HG03342 (cell line): ENCODE measurements around the gene PRRC1.
"Not testable (repeated sequence)": the region's sequence is repeated elsewhere in the genome, so short reads cannot be mapped to it uniquely, and the experiment has no call there.

Source experiments
- ATAC-seq: cut with Tn5 transposase; IDR thresholded peaks from one replicate; pipeline ENCODE4 v1.9.1; 2021; ENCODE audit warnings: mild to moderate bottlenecking, moderate library complexity; ENCODE audit not compliant: unreplicated experiment

The PRRC1 gene

DNA sequence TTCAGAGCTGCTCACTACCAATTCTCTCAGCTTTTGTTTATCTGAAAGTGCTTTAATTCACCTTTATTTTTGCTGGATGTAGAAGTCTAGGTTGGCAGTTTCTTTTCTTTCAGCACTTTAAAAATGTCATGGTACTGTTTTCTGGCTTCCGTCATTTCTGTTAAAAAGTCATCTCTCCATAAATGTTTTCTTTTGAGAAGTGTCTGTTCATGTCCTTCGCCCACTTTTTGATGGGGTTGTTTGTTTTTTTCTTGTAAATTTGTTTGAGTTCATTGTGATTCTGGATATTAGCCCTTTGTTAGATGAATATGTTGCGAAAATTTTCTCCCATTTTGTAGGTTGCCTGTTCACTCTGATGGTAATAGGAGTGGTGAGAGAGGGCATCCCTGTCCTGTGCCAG, 23.1 kb downstream of the PRRC1 start:
- not testable (repeated sequence) for ATAC-seq

DNA sequence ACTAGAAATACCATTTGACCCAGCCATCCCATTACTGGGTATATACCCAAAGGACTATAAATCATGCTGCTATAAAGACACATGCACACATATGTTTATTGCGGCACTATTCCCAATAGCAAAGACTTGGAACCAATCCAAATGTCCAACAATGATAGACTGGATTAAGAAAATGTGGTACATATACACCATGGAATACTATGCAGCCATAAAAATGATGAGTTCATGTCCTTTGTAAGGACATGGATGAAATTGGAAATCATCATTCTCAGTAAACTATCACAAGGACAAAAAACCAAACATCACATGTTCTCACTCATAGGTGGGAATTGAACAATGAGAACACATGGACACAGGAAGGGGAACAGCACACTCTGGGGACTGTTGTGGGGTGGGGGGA, 27.8 kb downstream of the PRRC1 start:
- not testable (repeated sequence) for ATAC-seq

DNA sequence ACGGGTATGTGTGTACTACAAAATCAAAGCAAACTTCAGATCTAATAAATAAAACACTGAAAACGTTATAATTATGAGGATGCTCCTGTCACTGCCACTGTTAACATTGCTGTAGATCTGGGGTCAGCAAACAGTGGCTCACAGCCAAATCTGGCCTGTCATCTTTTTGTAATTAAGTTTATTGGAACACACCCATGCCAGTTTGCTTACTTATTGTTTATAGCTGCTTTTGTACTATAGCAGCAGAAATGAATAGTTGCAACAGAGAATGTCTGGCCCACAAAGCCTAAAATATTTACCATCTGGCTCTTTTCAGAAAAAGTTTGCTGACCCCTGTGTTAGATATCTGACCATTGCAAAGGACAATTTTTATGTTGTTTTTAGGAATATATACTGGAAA, 32.1 kb downstream of the PRRC1 start:
- ATAC-seq: no peak

DNA sequence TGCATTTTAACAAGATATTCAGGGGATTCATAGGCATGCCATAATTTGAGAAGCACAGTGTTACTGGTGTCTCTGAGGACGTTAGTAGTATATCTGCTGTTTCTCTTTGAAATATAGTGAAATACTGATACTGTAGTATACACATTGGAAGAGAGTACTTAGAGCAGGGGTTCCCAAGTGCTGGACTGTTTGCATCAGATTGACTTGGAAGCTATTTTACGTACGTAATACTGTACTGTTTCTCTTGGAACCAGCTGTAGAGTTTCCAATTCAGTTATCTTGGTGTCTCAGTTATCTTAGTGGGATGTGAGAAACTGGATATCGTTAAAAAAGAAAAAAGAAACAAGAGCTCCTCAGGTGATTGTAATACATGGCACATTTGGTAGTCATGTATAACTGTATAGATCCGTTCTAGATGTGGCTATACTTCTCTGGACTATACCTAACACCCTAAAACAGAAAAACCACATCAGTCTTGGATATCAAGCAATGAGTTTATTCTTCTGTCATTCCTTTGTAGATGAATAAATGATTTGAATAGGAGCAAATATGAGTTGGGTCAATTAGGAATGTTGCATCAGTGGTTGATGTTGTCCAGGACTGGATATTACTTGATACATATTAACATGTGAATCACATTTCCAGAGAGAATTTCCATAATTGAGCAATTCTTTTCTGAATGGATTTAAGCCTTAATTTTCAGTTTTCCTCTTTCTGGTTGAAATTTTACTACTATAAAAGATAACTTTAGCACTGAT, 33.4 kb downstream of the PRRC1 start:
- ATAC-seq: no peak

DNA sequence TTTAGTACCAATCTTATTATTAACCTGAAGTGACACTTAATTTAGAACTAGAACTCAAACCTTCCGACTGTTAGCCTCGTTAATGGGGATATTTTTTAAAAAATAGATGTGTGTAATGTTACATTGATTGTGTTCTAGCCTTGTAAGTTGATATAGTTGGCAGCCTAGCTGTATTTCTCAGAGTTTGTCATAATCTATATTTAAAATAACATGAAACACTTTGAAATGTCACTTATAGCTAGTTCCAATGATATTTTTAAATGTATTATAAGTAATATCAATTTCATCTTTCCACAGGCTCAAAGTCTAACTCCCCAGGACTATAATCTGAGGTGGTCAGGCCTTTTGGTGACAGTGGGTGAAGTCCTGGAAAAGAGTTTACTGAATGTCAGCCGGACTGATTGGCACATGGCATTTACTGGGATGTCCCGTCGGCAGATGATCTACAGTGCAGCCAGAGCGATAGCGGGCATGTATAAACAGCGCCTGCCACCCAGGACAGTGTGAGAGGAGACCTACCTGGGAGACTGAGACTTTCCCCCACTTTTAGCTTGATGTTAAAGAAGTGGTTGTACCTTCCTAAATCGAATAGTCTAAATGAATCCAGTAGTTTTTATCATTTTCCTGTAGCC, 34.1 kb downstream of the PRRC1 start:
- no peak for ATAC-seq

DNA sequence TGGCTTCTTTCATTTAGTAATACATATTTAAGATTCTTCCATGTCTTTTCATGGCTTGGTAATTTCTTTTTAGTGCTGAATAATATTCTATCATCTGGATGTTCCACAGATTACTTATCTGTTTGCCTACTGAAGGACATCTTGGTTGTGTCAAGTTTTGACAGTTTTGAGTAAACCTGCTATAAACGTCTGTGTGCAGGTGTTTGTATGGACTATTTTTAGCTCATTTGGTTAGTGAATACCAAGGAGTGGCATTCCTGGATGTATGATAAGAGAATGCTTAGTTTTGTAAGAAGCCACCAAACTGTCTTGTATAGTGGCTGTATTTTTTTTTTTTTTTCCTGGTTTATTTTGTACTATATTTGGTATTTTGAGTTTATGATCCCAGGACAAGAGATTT, 38.4 kb downstream of the PRRC1 start:
- ATAC-seq: no peak

DNA sequence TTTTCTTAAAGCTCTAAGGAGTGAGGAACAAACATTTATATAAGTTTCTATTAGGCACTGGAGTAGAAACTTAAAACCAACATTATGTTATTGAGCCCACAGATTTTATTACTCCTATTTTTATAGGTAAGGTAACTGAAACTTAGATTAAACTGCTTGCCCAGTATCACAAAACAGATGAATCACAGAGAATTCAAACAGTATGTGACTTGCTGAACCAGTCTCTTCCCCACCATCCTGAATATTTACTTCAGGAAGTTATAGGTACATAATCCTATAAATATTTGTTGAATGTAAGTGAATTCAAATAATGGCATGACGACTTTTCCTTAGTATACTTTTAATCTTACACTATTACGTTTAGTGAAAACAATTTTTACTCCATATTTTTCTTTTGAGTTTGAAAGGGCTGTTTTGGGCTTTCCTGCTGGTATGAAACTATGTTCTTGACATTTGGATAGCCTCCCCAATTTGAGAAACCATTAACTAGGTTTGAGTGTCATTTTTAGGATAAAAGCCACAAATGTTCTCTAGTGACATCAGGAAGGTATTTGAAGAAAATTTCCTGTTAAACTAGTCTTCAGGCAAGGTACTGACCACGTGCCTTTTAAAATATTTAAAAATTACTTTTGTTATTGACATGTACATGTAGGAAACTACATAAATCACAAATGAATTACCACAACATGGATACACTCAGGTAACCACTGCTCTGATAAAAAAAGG, 39.3 kb downstream of the PRRC1 start:
- ATAC-seq: no peak

DNA sequence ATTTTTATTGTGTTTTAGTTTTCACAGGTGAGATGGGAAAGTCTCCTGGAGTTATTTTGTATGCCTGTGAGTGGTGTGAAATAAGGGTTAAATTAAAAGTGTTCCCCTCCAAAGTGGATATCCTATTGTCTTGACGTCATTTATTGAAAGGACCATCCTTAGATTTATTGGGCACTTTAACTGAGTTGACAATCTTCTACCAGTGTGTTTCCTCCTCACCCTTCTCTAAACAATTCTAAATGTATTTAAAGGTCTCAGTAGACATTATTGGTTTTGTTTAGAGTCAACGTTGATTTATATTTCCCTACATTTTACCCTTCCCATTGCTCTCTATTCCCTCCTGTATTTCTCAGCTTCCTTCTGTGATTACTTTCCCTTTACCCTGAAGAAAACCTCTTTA, 40.8 kb downstream of the PRRC1 start:
- no peak for ATAC-seq

DNA sequence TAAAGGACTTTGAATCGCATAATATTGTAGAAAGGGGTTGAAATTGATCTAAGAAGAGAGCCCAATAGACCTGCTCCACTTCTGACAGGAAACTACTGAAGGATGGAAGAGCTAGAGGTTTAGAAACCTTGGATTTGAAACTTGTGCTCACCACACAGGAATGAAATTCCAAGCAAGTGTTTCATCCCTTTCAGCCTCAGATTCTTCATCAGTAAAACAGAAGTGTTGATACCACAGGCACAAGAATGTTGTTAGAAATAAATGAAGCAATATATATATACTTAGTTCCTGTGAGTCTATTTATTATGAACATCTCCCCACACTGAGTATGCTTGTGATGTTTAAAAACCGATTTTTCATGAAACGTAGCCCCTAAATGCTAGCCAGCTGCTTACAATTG, 43.8 kb downstream of the PRRC1 start:
- ATAC-seq: no peak

DNA sequence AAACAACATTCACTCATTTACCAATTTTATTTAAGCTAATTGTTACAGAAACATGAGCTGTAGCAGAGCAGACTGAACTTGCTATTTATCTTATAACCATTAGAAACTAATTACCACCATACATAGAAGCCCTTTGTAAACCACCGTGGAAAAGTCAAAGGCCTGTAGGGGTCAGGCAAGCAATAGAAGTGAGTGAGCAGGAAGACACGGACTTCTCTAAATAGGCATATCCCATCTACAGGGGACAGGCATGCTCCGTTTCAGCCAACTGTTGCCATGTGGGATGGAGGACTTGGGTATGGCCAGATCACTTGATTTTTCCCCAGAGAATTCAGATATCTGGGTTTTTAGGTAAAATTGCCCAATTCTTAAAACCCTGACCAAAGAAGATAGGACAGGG, 44.8 kb downstream of the PRRC1 start:
- peak; percentile 29 for ATAC-seq

DNA sequence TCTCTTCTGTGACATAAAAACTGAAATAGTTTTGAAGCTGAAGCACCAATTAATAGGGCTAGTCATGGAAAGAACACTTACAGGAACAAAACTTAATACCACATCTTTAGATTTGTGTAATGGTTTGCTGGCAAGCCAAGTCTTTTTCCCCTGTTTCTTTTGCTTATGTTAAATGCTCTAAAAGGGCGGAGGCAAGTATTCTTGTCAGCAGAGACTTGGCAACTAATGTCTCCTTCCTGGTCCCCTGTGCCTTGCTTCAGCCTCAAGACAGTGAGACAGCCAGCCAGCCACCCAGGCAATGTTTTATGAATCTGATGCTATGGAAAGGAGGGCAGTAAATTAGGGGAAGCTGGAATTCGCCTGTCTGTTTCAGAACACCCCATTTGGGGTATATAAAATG, 45.7 kb downstream of the PRRC1 start:
- no peak for ATAC-seq

DNA sequence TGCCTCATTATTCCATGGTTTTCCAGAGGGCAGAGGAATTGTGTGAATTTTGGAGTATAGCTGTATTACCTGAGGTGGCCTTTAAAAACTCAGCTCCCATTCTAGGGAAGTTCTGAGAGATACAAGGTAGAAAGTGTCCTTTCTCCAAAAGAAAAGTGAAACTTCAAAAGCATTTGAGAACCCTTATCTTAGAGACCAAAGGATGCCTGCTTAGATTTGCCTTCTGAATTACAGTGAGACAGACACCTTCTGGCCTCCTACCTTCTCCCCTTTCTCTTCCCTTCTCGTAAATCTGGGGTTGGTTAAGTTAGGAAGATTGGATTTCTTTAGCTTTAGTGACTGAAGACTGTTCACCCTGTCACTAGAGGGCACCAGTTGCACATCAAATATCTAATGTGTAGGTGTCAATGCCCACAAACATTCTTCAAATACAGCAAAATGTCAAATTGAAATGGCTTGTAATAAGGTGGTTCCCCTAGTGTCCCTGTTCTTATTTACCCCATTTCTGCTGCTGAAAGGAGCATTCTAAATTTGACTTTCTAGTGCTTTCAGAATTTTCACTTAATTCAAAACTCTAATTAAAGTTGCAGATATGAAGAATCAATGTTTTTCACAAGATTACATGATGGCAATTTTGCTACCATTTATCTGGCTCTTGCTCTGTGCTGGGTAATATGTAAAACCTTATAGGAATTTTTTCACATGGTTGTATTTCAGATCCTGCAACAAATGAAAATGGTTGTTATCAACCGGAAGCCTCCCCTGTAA, 46.7 kb downstream of the PRRC1 start:
- ATAC-seq: peak; percentile 35

DNA sequence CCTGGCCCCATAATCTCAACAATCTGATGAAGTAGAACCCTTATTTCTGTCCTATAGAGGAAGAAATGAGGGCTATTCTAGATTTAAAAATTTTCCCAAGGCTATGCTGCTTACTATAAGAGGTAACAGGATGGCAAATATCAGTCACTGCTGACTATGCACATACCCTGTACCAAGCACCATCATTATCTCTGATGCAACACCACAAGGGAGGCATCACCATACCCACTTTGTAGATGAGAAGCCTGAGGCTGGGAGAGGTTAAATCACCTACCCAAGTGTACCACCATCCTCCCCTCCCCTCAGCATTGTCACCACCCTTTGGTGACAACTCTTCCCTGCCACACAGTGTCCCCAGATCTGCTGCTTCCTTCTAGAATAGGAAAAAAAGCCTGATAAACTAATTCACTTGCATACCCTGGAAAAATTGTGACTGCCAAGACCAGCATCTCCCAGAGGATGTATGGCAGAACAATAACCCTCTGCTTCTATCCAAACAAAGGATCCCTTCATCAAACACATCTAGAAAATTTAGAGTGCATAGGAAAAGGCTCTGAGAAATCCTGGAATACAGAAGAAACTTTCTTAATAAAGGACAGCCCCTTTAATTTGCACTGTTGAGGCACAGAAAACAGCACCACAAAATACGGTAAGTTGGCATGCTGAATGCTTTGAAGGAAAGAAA, 48.3 kb downstream of the PRRC1 start:
- no peak for ATAC-seq

DNA sequence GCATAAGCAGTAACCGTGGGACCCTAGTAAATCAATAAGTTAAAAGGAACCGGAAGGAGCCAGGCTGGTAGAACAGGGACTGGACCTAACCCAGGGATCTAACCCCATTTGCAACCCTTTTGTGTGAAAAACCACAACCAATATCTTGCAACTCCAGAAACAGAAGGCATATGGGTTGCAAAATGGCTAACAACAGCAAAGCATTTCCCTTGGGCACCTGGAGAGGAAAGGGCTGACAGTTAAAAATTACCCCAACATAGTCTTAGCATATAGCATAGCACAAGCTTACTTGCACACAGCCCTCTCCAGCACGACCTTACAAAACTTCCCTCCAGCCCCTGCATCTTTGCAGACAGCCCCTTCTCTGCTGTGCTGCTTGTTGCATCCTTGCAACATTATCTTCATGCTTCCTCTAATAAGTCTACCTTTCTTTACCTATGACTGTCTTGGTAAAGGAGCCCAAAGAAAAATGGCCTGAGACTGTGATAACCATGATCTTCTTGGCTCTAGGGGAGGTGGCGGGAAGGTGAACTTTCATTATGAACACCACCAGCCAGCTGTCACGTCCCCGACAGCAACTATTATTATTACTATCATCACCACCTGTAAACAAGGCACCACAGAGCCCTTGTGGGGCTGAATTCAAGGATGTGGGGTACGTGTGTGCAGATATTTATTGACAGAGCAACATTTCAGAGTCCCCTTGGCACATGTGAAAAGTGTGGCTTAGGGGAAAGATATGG, 49.8 kb downstream of the PRRC1 start:
- ATAC-seq: peak; percentile 75

DNA sequence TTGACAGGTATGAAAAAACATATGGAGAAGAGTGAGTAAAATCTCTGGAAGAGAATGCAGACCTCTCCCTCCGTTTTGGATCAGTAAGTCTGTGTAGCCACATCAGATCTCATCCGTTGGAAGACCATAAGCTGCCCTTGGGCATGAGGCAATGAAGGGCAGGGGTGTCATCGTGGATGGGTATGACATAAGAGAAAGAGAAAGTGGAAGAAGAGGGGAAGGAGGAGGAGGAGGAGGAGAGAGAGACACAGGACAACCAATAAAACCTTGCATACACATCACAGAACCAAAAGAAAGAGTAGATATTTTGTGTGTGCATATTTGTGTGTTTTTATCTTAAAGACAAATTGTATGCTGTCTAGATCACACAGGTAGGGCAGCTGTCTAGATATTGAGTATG, 50.7 kb downstream of the PRRC1 start:
- no peak for ATAC-seq

DNA sequence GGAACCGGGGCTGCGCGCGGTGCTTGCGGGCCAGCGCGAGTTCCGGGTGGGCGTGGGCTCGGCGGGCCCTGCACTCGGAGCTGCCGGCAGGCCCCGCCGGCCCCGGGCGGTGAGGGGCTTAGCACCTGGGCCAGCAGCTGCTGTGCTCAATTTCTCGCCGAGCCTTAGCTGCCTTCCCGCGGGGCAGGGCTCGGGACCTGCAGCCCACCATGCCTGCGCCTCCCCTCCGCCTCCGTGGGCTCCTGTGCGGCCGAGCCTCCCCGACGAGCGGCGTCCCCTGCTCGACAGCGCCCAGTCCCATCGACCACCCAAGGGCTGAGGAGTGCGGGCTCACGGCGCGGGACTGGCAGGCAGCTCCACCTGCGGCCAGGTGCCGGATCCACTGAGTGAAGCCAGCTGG, 52.0 kb downstream of the PRRC1 start:
- not testable (repeated sequence) for ATAC-seq

DNA sequence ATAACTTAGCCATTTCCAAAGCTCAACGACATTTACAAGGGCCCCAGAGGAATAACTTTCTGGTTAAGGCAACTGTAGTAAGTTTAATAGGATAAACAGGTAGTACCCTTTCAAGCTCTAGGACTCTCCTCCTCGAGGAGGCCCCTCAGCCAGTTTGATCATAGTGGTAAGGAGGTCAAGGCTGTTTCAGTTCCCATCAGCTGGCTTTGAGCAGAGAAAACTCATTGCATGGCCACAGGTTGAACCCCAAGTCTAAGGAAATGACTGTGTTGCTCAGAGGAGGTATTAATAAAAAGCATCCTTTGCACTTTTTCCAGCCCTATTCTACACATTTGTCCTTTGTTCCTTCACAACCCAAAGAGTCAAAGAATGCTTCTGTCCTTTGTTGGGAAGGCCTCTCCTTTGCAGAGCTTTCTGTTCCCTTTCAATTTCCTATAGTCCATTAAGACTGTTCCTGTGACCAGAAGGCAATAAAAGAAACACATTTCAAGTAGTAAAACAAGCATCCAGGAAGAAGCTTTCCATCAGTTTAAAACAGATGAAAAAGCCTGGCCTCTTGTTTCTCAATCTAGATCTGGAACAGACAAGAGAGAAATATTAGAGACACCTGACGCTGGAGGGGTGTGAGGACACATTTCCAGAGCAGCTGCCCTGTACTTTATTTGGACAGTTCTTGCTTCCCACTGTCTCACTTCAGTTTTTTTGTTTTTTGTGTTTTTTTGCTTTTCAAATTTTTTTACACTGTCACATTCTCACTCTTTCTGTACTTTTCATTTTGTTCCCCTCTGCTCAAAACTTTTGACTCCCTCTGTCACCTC, 54.1 kb downstream of the PRRC1 start:
- peak; percentile 59 for ATAC-seq

DNA sequence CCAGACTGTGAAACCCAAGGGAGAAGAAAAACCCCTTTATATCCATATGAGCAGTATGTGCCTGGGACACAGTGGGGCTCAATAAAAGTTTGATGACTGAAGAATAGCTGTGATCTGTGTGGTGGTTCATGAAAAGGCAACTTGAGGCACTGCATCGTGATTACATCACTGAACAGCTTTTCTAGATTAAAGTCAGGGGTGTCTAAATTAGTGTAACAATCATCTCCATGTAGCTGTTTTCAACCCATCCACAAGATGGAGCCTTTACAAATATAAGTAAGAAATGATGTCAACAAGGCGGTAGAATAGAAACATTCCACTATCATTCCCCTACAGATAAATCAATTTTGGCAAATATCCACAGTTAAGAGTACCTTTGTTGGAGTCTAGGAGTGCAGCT, 55.5 kb downstream of the PRRC1 start:
- no peak for ATAC-seq
